Kidney epithelial cell (primary cell): ENCODE data around the gene COPS6. TPM values are rescaled to one million over a fixed set of nuclear protein-coding genes. Genes with fewer than 3 reads are reported as not detected.

Experiments used
- DNase-seq: peaks from one replicate; pipeline ENCODE4 v3.0.0-alpha.2; 2010; ENCODE audit warnings: low read depth
- H3K27me3 ChIP-seq: 2 replicates; pipeline ENCODE4 v1.6.0; 2011; ENCODE audit warnings: low read length; ENCODE audit not compliant: control insufficient read depth, insufficient read depth
- H3K36me3 ChIP-seq: 2 replicates; pipeline ENCODE4 v1.5.1; 2011; ENCODE audit warnings: low read length; ENCODE audit not compliant: control insufficient read depth, insufficient read depth
- H3K4me3 ChIP-seq: 2 replicates; pipeline ENCODE4 v1.5.1; 2011; ENCODE audit warnings: low read depth, mild to moderate bottlenecking, control low read depth, low read length
- CTCF ChIP-seq: IDR thresholded peaks from 2 replicates; pipeline ENCODE4 v1.5.1; 2011; ENCODE audit warnings: mild to moderate bottlenecking, moderate library complexity, low read length, control low read depth, inconsistent platforms; ENCODE audit not compliant: insufficient read depth, poor library complexity, severe bottlenecking
- total RNA-seq: library from RNA; depleted of rRNA; stranded (reverse); fragments of >200 nt; gene quantifications from 2 replicates; pipeline ENCODE4 v1.2.3, GENCODE V29; 2015

Gene COPS6
- total RNA-seq, 1 donor from 2014 or later, result 45.2 TPM

- no peak for TF ChIP-seq CTCF
- DNase-seq, result no peak
- Histone ChIP-seq H3K36me3 (no peaks in the 10 kb centered on the region), H3K4me3 (no peak overlapping the region), H3K27me3 (no peaks in the 10 kb centered on the region)
These were observed 24.6 kb upstream of the COPS6 start for GRCh38 chr7:100064162-100064561.

- TF ChIP-seq CTCF, result no peak
- Histone ChIP-seq H3K4me3 (no peak overlapping the region), H3K36me3 (peaks cover 1% of the 10 kb centered on the region), H3K27me3 (no peaks in the 10 kb centered on the region)
- no peak for DNase-seq
These were observed 23.1 kb upstream of the COPS6 start for GRCh38 chr7:100065452-100066186.

GRCh38 chr7:100066953-100067352 lies 21.8 kb upstream of the COPS6 start:
- H3K27me3 ChIP-seq, result no peaks in the 10 kb centered on the region
- DNase-seq, result no peak
- peaks cover 9% of the 10 kb centered on the region for H3K36me3 ChIP-seq
- no peak for TF ChIP-seq CTCF
- no peak overlapping the region for H3K4me3 ChIP-seq

GRCh38 chr7:100069991-100070390 lies 18.8 kb upstream of the COPS6 start:
- Histone ChIP-seq H3K27me3 (no peaks in the 10 kb centered on the region), H3K36me3 (peaks cover 16% of the 10 kb centered on the region), H3K4me3 (no peak overlapping the region)
- no peak for DNase-seq
- no peak for TF ChIP-seq CTCF

- Histone ChIP-seq H3K4me3 (no peak overlapping the region), H3K27me3 (no peaks in the 10 kb centered on the region), H3K36me3 (peaks cover 21% of the 10 kb centered on the region)
- no peak for TF ChIP-seq CTCF
- no peak for DNase-seq
These were observed 17.6 kb upstream of the COPS6 start for GRCh38 chr7:100071018-100071723.
